ENCODE data around the gene DISP2.

GRCh38 chr15:40412095-40412759 is 54.2 kb downstream of the DISP2 start:
- no peak for TF ChIP-seq CTCF (IDR thresholded peaks at IDR 0.05)
- no peak for TF ChIP-seq POLR2A (IDR thresholded peaks at IDR 0.05)
